Thyroid gland (tissue), 4 donors: Measurements from ENCODE around the gene GPR75. TPM values are rescaled to one million over a fixed set of nuclear protein-coding genes. Genes with fewer than 3 reads are reported as not detected.

Experiments
- DNase-seq, 2 donors: peaks; one replicate each; pipeline ENCODE4 v3.0.0-alpha.2; 2019
- H3K27ac ChIP-seq, 3 donors: fragments of 200-600 bp; sonication (generic); 1 replicate in 2 of 3; 2 replicates in 1 of 3; pipeline ENCODE4 v1.5.1; 2016 to 2019; ENCODE audit warnings: mild to moderate bottlenecking in 1 of 3, moderate library complexity in 1 of 3
- H3K27me3 ChIP-seq: fragments of 200-600 bp; sonication (generic); one replicate; pipeline ENCODE4 v1.5.1; 2019
- H3K36me3 ChIP-seq, 2 donors: fragments of 200-600 bp; sonication (generic); one replicate each; pipeline ENCODE4 v1.5.1; 2016 to 2019
- H3K4me1 ChIP-seq, 2 donors: fragments of 200-600 bp; sonication (generic); one replicate each; pipeline ENCODE4 v1.5.1; 2017 to 2019
- H3K4me3 ChIP-seq, 3 donors: fragments of 200-600 bp; sonication (generic); replicated peaks in 1 of 3; 1 replicate in 2 of 3; 2 replicates in 1 of 3; pipeline ENCODE4 v1.5.1; 2016; ENCODE audit warnings: mild to moderate bottlenecking in 1 of 3
- H3K9me3 ChIP-seq: fragments of 200-600 bp; sonication (generic); one replicate; pipeline ENCODE4 v1.5.1; 2017
- POLR2A ChIP-seq, 2 donors: fragments of 450-650 bp; IDR thresholded peaks; one replicate each; pipeline ENCODE4 v1.6.1; 2017; ENCODE audit warnings: antibody characterized with exemption in 2 of 2, mild to moderate bottlenecking in 2 of 2, moderate library complexity in 1 of 2
- WGBS, 2 donors: methylation state at CpG; one replicate each; pipeline ENCODE4 v1.1.5; 2017; 5-methylcytosine and 5-hydroxymethylcytosine counted together
- intact Hi-C: fragments of 100-400 bp; cut with DNase I; formaldehyde crosslinking; loops from one replicate; pipeline ENCODE4 v1.15.1; 2023
- total RNA-seq, 4 donors: library from RNA; depleted of rRNA; stranded (reverse); fragments of >200 nt; gene quantifications; one replicate each; pipeline ENCODE4 v1.2.3, GENCODE V29; 2016
- TF ChIP-seq, protein P1 (sequence below), 6 experiments: fragments of 200-600 bp in 3 of 6; fragments of 450-650 bp in 3 of 6; sonication (generic) in 3 of 6; IDR thresholded peaks; one replicate each; pipeline ENCODE4 v1.5.1; 2016 to 2019; ENCODE audit warnings: antibody characterized with exemption in 6 of 6, mild to moderate bottlenecking in 2 of 6, inconsistent platforms in 1 of 6, moderate library complexity in 1 of 6

Gene GPR75
- total RNA-seq, 4 donors from 2014 or later: 3.7 to 7.9 (median 6.1) TPM

GRCh38 chr2:53896864-53897263 lies 37.1 kb upstream of the GPR75 start:
- Histone ChIP-seq H3K4me1 (no peaks in the 10 kb centered on the region), H3K27me3 (no peaks in the 10 kb centered on the region), H3K9me3 (no peaks in the 10 kb centered on the region), H3K27ac (no peak overlapping the region), H3K36me3 (peaks cover 49 to 51% of the 10 kb centered on the region in 2 donors), H3K4me3 (no peak overlapping the region)
- TF ChIP-seq, protein P1, sequence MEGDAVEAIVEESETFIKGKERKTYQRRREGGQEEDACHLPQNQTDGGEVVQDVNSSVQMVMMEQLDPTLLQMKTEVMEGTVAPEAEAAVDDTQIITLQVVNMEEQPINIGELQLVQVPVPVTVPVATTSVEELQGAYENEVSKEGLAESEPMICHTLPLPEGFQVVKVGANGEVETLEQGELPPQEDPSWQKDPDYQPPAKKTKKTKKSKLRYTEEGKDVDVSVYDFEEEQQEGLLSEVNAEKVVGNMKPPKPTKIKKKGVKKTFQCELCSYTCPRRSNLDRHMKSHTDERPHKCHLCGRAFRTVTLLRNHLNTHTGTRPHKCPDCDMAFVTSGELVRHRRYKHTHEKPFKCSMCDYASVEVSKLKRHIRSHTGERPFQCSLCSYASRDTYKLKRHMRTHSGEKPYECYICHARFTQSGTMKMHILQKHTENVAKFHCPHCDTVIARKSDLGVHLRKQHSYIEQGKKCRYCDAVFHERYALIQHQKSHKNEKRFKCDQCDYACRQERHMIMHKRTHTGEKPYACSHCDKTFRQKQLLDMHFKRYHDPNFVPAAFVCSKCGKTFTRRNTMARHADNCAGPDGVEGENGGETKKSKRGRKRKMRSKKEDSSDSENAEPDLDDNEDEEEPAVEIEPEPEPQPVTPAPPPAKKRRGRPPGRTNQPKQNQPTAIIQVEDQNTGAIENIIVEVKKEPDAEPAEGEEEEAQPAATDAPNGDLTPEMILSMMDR (IDR thresholded peaks at IDR 0.05): no peak
- intact Hi-C loops: no loop called here
- DNase-seq: no peak
- WGBS, 2 donors: 79 to 82% methylated on average over 3 of the region's 3 CpGs

GRCh38 chr2:53886406-53887280 lies 26.9 kb upstream of the GPR75 start:
- intact Hi-C loops: no loop called here
- Histone ChIP-seq H3K9me3 (no peaks in the 10 kb centered on the region), H3K36me3 (peaks cover 36 to 58% of the 10 kb centered on the region in 2 donors), H3K4me1 (no peaks in the 10 kb centered on the region), H3K27me3 (no peaks in the 10 kb centered on the region), H3K27ac (no peak overlapping the region), H3K4me3 (no peak overlapping the region)
- TF ChIP-seq, protein P1 (IDR thresholded peaks at IDR 0.05): no peak
- no peak for TF ChIP-seq POLR2A (IDR thresholded peaks at IDR 0.05)
- DNase-seq: no peak
- WGBS, 2 donors: 85 to 91% methylated on average over 5 of the region's 5 CpGs

GRCh38 chr2:53884883-53885282 lies 25.1 kb upstream of the GPR75 start:
- no peaks in the 10 kb centered on the region for H3K9me3 ChIP-seq
- no peak for TF ChIP-seq POLR2A (IDR thresholded peaks at IDR 0.05)
- TF ChIP-seq, protein P1 (IDR thresholded peaks at IDR 0.05): no peak
- intact Hi-C loops: no loop called here
- H3K4me1 ChIP-seq: no peaks in the 10 kb centered on the region
- WGBS, 2 donors: 91 to 96% methylated on average over 1 of the region's 1 CpG
- DNase-seq: no peak
- no peaks in the 10 kb centered on the region for H3K27me3 ChIP-seq
- H3K27ac ChIP-seq: no peak overlapping the region
- H3K4me3 ChIP-seq: no peak overlapping the region
- H3K36me3 ChIP-seq: peaks cover 26 to 47% of the 10 kb centered on the region in 2 donors

DNA sequence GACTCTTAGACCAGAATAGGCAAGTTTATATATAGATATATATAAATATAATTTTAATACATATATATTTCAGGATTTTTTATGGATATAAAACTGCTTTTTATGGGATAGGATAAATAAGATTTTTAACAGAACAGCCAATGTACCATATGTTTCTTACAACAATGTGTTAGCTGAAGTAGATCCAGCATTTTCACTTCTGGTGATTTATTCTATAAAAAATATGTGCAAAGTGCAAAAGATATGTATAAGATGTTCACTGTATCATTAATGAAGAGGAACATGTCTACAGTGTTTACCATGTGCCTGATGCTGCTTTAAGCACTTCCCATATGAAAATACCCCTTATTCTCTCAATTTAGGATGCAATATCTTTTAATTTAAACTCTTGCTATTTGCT lies 22.2 kb upstream of the GPR75 start:
- DNase-seq: no peak
- H3K4me1 ChIP-seq: no peaks in the 10 kb centered on the region
- intact Hi-C loops: no loop called here
- H3K36me3 ChIP-seq: peaks cover 15 to 35% of the 10 kb centered on the region in 2 donors
- H3K27ac ChIP-seq: no peak overlapping the region
- H3K9me3 ChIP-seq: no peaks in the 10 kb centered on the region
- H3K4me3 ChIP-seq: no peak overlapping the region
- TF ChIP-seq, protein P1 (IDR thresholded peaks at IDR 0.05): no peak
- TF ChIP-seq POLR2A (IDR thresholded peaks at IDR 0.05): no peak
- no peaks in the 10 kb centered on the region for H3K27me3 ChIP-seq

DNA sequence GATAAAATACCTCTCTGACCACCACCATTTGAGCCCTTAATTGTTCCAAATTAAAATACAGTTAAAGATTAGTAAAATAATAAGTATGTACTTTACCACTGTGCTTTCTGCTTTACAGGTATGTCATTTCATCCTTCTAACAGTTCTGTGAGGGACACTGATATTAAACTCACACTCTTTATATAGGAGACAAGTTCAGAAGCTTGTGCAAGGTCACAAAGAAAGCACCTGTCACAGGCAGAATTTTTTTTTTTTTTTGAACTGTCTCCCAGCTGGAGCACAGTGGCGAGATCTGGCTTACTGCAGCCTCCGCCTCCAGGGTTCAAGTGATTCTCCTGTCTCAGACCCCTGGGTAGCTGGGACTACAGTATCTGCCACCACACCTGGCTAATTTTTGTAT lies 21.6 kb upstream of the GPR75 start:
- 96 to 100% methylated on average over 2 of the region's 2 CpGs for WGBS, 2 donors
- DNase-seq: no peak
- H3K9me3 ChIP-seq: no peaks in the 10 kb centered on the region
- H3K27ac ChIP-seq: no peak overlapping the region
- H3K4me1 ChIP-seq: no peaks in the 10 kb centered on the region
- intact Hi-C loops: no loop called here
- no peak overlapping the region for H3K4me3 ChIP-seq
- H3K27me3 ChIP-seq: no peaks in the 10 kb centered on the region
- peaks cover 9 to 32% of the 10 kb centered on the region in 2 donors for H3K36me3 ChIP-seq
- TF ChIP-seq, protein P1 (IDR thresholded peaks at IDR 0.05): no peak
- TF ChIP-seq POLR2A (IDR thresholded peaks at IDR 0.05): no peak
